Epidermal melanocyte (primary cell): Measurements from ENCODE around the gene PTF1A.
"Not testable (repeated sequence)": the region's sequence is repeated elsewhere in the genome, so short reads cannot be mapped to it uniquely, and the experiment has no call there.

Experiments
- DNase-seq: peaks from one replicate; pipeline ENCODE4 v3.0.0; 2011; ENCODE audit warnings: low spot score; ENCODE audit not compliant: insufficient read length

The PTF1A gene

GRCh38 chr10:23203369-23204325 is 11.5 kb downstream of the PTF1A start:
- no peak for DNase-seq

GRCh38 chr10:23204773-23205172 is 12.7 kb downstream of the PTF1A start:
- DNase-seq: no peak

- no peak for DNase-seq
Observed at GRCh38 chr10:23205972-23206642, 14.0 kb downstream of the PTF1A start.

- no peak for DNase-seq
Observed at GRCh38 chr10:23217471-23217870, 25.4 kb downstream of the PTF1A start.

- DNase-seq: no peak
Observed at GRCh38 chr10:23230582-23230981, 38.5 kb downstream of the PTF1A start.

GRCh38 chr10:23238015-23238414 is 45.9 kb downstream of the PTF1A start:
- no peak for DNase-seq

- DNase-seq: not testable (repeated sequence)
Observed at GRCh38 chr10:23241779-23242178, 49.7 kb downstream of the PTF1A start.
